Glomerular visceral epithelial cell (primary cell): ENCODE measurements around the gene TUBA1C.
"Not testable (repeated sequence)": the region's sequence is repeated elsewhere in the genome, so short reads cannot be mapped to it uniquely, and the experiment has no call there.

Source experiments
- DNase-seq: peaks from one replicate; pipeline ENCODE4 v3.0.0-alpha.2; 2016; ENCODE audit errors: extremely low spot score

The TUBA1C gene

DNA sequence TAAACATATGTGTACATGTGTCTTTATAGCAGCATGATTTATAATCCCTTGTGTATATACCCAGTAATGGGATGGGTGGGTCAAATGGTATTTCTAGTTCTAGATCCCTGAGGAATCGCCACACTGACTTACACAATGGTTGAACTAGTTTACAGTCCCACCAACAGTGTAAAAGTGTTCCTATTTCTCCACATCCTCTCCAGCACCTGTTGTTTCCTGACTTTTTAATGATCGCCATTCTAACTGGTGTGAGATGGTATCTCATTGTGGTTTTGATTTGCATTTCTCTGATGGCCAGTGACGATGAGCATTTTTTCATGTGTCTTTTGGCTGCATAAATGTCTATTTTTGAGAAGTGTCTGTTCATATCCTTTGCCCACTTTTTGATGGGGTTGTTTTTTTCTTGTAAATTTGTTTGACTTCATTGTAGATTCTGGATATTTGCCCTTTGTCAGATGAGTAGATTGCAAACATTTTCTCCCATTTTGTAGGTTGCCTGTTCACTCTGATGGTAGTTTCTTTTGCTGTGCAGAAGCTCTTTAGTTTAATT lies 45.6 kb downstream of the TUBA1C start:
- DNase-seq, result not testable (repeated sequence)

DNA sequence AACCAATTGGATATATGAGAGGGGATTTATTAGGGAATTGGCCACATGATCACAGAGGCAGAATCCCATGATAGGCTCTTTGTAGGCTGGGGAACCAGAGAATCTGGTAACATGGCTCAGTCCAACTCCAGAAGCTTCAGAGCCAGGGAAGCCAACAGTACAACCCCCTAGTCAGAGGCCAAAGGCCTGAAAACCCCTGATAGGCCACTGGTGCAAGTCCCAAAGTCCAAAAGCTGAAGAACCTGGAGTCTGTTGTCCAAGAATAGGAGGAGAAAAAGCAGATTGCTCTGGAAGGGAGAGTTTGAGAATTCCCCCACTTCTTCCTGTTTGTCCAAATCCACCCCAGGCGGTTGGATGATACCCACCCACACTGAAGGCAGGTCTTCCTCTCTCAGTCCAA lies 49.9 kb downstream of the TUBA1C start:
- no peak for DNase-seq

- DNase-seq, result not testable (repeated sequence)
Measured at GRCh38 chr12:49317118-49317517, 52.2 kb downstream of the TUBA1C start.

GRCh38 chr12:49320411-49321103 lies 55.7 kb downstream of the TUBA1C start:
- DNase-seq, result not testable (repeated sequence)

- DNase-seq, result no peak
Measured at GRCh38 chr12:49322367-49322707, 57.5 kb downstream of the TUBA1C start.

DNA sequence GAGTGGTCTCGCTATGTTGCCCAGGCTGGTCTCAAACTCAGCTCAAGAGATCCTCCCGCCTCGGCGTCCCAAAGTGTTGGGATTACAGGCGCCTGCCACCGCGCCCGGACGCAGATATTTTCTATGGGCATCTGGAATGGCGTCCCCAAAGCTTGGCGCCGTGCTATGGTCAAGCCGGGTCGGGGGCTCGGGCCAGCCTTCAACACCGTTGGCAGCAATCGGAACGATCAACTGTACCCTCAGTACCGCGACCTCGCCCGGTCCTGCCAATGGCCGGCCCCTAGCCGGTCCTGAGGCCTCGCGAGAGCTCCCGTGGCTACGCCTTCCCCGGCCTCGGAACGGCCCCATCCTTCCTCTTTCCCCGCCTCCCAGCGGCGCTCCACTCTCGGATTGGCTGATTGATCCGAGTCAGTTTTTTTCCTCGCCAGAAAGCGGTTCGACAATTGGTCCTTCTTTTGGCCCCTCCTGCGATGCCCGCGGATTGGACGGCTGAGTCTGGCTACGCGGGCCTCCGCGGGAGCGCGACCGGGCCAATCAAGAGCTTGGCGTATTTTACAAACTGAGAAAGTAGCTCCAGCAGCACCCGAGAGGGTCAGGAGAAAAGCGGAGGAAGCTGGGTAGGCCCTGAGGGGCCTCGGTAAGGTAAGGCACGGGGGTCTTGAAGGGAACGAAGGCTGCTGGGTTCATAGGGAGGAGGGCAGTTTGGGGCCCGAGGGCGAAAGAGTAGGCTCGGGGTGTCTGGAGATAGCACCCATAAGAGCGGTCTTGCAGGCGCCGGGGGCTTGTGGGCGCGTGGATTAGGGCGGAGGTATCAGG lies 58.0 kb downstream of the TUBA1C start, which contains the start of gene TROAP:
Gene TROAP, plus strand, starts transcription at position 548 of the 816 bp plus-strand sequence. CDS start 354 bp downstream, outside the sequence.
- peak; percentile 97 for DNase-seq

DNA sequence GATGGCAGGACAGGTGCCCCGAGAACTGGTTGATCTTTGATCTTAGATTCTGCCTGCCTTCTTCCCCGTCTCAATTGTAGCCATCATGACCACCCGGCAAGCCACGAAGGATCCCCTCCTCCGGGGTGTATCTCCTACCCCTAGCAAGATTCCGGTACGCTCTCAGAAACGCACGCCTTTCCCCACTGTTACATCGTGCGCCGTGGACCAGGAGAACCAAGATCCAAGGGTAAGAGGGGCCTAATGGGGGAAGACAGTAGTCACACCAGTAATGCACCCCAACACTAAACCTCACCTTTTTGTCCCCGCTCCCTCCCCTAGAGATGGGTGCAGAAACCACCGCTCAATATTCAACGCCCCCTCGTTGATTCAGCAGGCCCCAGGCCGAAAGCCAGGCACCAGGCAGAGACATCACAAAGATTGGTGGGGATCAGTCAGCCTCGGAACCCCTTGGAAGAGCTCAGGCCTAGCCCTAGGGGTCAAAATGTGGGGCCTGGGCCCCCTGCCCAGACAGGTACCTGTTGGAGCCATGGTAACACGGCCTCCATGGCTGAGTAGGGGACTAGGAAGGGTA lies 58.7 kb downstream of the TUBA1C start:
- DNase-seq, result no peak
